ENCODE data around the gene KCTD19.
A peak's percentile ranks its signal among the peaks of the same experiment; 100 is the strongest.

KCTD19 gene

GRCh38 chr16:67252609-67253497 is 73.7 kb downstream of the KCTD19 start:
- no peak for TF ChIP-seq CTCF (conservative IDR thresholded peaks at IDR 0.05; ENCODE audit: control insufficient read depth, insufficient read depth, low read depth, low read length)
- H3K4me3 ChIP-seq (ENCODE audit: control insufficient read depth, low read depth, low read length): no peak overlapping the region
- DNase-seq (ENCODE audit: low read depth): no peak

GRCh38 chr16:67250045-67250327 is 76.6 kb downstream of the KCTD19 start:
- H3K4me3 ChIP-seq (ENCODE audit: control insufficient read depth, low read depth, low read length): no peak overlapping the region
- no peak for TF ChIP-seq CTCF (conservative IDR thresholded peaks at IDR 0.05; ENCODE audit: control insufficient read depth, insufficient read depth, low read depth, low read length)
- DNase-seq (ENCODE audit: low read depth): no peak

- H3K4me3 ChIP-seq (ENCODE audit: control insufficient read depth, low read depth, low read length): peak overlapping the region; percentile 55
- no peak for DNase-seq (ENCODE audit: low read depth)
- TF ChIP-seq CTCF (conservative IDR thresholded peaks at IDR 0.05; ENCODE audit: control insufficient read depth, insufficient read depth, low read depth, low read length): no peak
Observed at GRCh38 chr16:67249178-67250044, 77.1 kb downstream of the KCTD19 start.

DNA sequence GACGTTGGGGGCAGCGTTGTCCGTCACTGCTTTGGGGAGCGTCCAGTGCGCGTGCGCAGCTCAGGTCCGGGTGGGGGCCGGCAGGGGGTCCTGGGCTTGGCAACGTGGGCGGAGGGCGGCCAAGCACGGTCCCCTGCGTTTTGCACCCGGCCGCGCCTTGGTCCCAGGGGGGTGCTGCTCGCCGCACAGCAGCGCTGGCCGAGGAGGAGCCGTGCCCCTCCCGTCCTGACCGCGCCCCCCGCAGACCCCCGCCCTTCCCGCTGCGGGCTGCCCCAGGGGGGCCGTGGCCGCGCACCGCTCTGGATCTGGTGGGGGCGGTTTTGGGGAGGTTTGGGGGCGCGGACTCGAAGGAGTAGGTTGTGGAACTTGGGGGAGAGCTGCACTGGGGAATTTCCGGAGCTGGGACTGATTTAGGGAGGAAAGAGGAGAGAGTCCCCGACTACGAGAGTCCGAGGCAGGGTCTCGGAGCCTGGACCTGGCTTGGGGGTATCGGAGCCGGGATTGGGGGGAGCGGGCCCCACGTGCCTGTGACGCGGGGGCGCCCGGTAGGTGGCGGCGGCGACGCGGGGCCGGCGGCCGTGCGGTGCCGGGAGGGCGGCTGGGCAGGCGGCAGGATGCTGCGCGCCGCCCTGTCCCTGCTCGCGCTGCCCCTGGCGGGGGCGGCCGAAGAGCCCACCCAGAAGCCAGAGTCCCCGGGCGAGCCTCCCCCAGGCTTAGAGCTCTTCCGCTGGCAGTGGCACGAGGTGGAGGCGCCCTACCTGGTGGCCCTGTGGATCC is 78.0 kb downstream of the KCTD19 start, which contains the start of gene SLC9A5:
SLC9A5 (plus strand) TSS at position 579 of the 777 bp plus-strand sequence; CDS start at position 615, 36 bp downstream.
- no peak for TF ChIP-seq CTCF (conservative IDR thresholded peaks at IDR 0.05; ENCODE audit: control insufficient read depth, insufficient read depth, low read depth, low read length)
- DNase-seq (ENCODE audit: low read depth): no peak
- peak within 1 kb of the TSS; percentile 55 for H3K4me3 ChIP-seq (ENCODE audit: control insufficient read depth, low read depth, low read length)

DNA sequence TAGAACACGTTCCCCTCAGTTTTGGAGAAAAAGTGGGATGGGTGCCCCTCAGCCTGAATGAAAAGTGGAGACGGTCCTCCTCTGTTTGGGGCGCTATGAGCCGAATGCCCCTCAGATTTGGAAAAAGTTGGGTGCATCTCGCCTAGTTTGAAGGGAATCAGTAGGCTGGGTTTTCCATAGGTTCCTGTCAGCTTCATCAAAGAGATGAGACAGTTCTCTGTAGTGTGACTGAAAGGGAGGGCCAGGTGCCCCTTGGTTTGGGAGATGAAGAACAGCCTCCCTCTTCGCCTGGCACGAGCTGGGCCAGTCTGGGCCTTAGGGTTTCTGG is 78.5 kb downstream of the KCTD19 start:
- DNase-seq (ENCODE audit: low read depth): no peak
- H3K4me3 ChIP-seq (ENCODE audit: control insufficient read depth, low read depth, low read length): peak overlapping the region; percentile 55
- TF ChIP-seq CTCF (conservative IDR thresholded peaks at IDR 0.05; ENCODE audit: control insufficient read depth, insufficient read depth, low read depth, low read length): no peak

Measured in fibroblast of mammary gland (primary cell).